ENCODE data around the gene MACROD2. TPM values are rescaled to one million over a fixed set of nuclear protein-coding genes. Genes with fewer than 3 reads are reported as not detected.
"Not testable (repeated sequence)": the region's sequence is repeated elsewhere in the genome, so short reads cannot be mapped to it uniquely, and the experiment has no call there.

MACROD2 gene
- total RNA-seq, 1 donor from 2014 or later, result 2.5 TPM

GRCh38 chr20:13984211-13984610 is 11.1 kb upstream of the MACROD2 start:
- H3K9me3 Mint-ChIP-seq (ENCODE audit: unreplicated experiment), result no peaks in the 10 kb centered on the region
- DNase-seq (ENCODE audit: extremely low spot score, unreplicated experiment), result no peak
- no peaks in the 10 kb centered on the region for H3K4me1 Mint-ChIP-seq (ENCODE audit: unreplicated experiment)
- H3K4me3 Mint-ChIP-seq (ENCODE audit: unreplicated experiment), result no peak overlapping the region
- no peaks in the 10 kb centered on the region for H3K36me3 Mint-ChIP-seq (ENCODE audit: unreplicated experiment)
- no peaks in the 10 kb centered on the region for H3K27me3 Mint-ChIP-seq (ENCODE audit: unreplicated experiment)
- TF ChIP-seq CTCF (IDR thresholded peaks at IDR 0.05), result no peak
- H3K27ac Mint-ChIP-seq (ENCODE audit: unreplicated experiment), result no peak overlapping the region

GRCh38 chr20:13990465-13990864 is 4.9 kb upstream of the MACROD2 start, which contains the start of gene SEL1L2:
SEL1L2 (minus strand) TSS chr20:13990614; CDS start chr20:13990534, 80 bp downstream.
- no peak within 1 kb of the TSS for H3K4me3 Mint-ChIP-seq (ENCODE audit: unreplicated experiment)

GRCh38 chr20:13991311-13991710 is 4.0 kb upstream of the MACROD2 start:
- Mint-ChIP-seq H3K27me3 (ENCODE audit: unreplicated experiment) (peaks cover 3% of the 10 kb centered on the region), H3K36me3 (ENCODE audit: unreplicated experiment) (no peaks in the 10 kb centered on the region), H3K27ac (ENCODE audit: unreplicated experiment) (no peak overlapping the region), H3K9me3 (ENCODE audit: unreplicated experiment) (peaks cover 12% of the 10 kb centered on the region), H3K4me1 (ENCODE audit: unreplicated experiment) (peaks cover 6% of the 10 kb centered on the region), H3K4me3 (ENCODE audit: unreplicated experiment) (no peak overlapping the region)
- no peak for TF ChIP-seq CTCF (IDR thresholded peaks at IDR 0.05)
- DNase-seq (ENCODE audit: extremely low spot score, unreplicated experiment), result no peak

More at GRCh38 chr20:13990465-13990864, 4.9 kb upstream of the MACROD2 start, which contains the start of gene SEL1L2:
- H3K27me3 Mint-ChIP-seq (ENCODE audit: unreplicated experiment), result no peaks in the 10 kb centered on the region
- peaks cover 12% of the 10 kb centered on the region for H3K9me3 Mint-ChIP-seq (ENCODE audit: unreplicated experiment)
- DNase-seq (ENCODE audit: extremely low spot score, unreplicated experiment), result no peak
- TF ChIP-seq CTCF (IDR thresholded peaks at IDR 0.05), result no peak
- no peaks in the 10 kb centered on the region for H3K36me3 Mint-ChIP-seq (ENCODE audit: unreplicated experiment)
- H3K4me1 Mint-ChIP-seq (ENCODE audit: unreplicated experiment), result peaks cover 2% of the 10 kb centered on the region
- no peak within 1 kb of the TSS for H3K27ac Mint-ChIP-seq (ENCODE audit: unreplicated experiment)

GRCh38 chr20:13991955-13992354 is 3.4 kb upstream of the MACROD2 start:
- DNase-seq (ENCODE audit: extremely low spot score, unreplicated experiment); H3K4me3 Mint-ChIP-seq (ENCODE audit: unreplicated experiment); H3K36me3 Mint-ChIP-seq (ENCODE audit: unreplicated experiment); H3K4me1 Mint-ChIP-seq (ENCODE audit: unreplicated experiment); H3K27ac Mint-ChIP-seq (ENCODE audit: unreplicated experiment); H3K27me3 Mint-ChIP-seq (ENCODE audit: unreplicated experiment): not testable (repeated sequence)
- peaks cover 12% of the 10 kb centered on the region for H3K9me3 Mint-ChIP-seq (ENCODE audit: unreplicated experiment)

- DNase-seq (ENCODE audit: extremely low spot score, unreplicated experiment), result no peak
- peak overlapping the region; percentile 82 for H3K4me3 Mint-ChIP-seq (ENCODE audit: unreplicated experiment)
These were observed 525 bp downstream of the MACROD2 start for GRCh38 chr20:13995841-13996240.

More at GRCh38 chr20:13995841-13996240, 525 bp downstream of the MACROD2 start:
- Mint-ChIP-seq H3K4me1 (ENCODE audit: unreplicated experiment) (peaks cover 8% of the 10 kb centered on the region), H3K27ac (ENCODE audit: unreplicated experiment) (no peak overlapping the region), H3K9me3 (ENCODE audit: unreplicated experiment) (peaks cover 12% of the 10 kb centered on the region), H3K27me3 (ENCODE audit: unreplicated experiment) (peaks cover 9% of the 10 kb centered on the region), H3K36me3 (ENCODE audit: unreplicated experiment) (no peaks in the 10 kb centered on the region)
- TF ChIP-seq CTCF (IDR thresholded peaks at IDR 0.05), result no peak

Measured in osteocyte (in vitro differentiated cells).